NCI-H524 (cell line): ENCODE measurements around the gene IGF1R.

Source experiments
- DNase-seq, 2 experiments: peaks; one replicate each; lab custom pipeline; 2025; lab: John Stamatoyannopoulos, UW

Gene IGF1R

DNA sequence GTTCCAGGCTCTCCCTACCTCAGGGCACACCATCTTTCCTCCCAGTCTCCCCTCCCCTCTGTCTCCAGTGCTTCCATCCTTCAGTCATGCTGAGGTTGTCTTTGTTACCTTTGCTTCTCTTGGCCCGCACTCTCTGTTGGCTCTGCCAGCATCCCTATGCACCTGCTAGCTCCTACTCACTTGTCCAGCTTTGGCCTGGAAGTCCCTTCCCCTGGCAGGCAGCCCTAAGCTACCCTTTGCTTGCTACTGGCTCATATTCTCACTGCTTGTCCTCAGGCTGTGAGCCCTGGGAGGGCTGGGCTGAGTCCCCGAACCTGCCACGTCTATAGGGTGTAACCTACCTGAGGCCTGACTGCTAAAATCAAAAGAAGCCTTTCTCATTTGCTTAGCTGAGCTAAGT is 236.6 kb downstream of the IGF1R start:
- DNase-seq, result no peak

DNA sequence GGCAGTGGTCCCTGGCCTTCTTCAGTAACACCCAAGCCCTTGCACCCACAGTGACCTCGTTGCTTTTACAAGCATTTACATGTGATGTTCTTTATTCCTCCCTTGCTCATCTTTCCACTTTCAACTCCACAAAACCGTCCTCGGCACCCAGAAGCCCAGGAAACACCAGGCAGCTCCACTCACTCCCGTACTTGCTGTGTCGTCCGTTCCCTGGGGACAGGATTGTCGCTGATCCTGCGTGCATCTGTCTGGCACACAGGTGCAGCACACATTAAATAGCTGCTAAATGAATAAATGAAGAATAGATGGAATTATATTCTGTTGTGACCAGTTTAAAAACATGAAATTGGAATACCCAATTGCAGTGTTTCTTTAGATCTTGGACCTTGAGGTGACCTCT is 239.6 kb downstream of the IGF1R start:
- DNase-seq, result peak; percentile 70 to 83

DNA sequence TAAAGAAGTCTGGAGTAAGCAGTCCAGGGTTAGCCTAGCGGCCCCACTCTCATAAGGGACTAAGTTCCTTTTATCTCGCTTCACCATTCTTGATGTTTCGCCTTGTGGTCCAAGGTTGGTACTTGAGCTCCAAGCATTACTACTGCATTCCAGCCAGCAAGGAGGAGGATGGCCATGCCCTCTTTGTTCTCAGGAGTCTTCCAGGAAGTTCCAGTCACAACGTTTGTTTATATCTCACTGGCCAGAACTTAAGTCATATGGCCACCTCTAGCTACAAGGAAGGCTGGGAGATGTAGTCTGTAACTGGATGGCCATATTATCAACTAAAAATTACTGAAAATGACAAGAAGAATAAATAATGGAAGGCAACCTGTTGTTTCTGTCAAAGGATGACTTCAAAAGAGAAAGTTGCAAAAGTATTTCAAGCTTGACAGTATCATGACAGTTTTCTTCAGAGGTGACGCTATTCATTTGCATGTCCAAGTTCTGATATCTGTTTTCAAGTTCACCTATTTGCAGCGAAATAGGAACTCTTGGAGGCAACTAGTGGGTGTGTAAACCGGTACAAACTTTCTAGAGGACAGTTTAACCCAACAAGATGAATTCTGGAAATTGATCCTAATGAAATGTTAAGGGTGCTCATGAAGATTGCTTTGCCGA is 240.6 kb downstream of the IGF1R start:
- no peak for DNase-seq

DNA sequence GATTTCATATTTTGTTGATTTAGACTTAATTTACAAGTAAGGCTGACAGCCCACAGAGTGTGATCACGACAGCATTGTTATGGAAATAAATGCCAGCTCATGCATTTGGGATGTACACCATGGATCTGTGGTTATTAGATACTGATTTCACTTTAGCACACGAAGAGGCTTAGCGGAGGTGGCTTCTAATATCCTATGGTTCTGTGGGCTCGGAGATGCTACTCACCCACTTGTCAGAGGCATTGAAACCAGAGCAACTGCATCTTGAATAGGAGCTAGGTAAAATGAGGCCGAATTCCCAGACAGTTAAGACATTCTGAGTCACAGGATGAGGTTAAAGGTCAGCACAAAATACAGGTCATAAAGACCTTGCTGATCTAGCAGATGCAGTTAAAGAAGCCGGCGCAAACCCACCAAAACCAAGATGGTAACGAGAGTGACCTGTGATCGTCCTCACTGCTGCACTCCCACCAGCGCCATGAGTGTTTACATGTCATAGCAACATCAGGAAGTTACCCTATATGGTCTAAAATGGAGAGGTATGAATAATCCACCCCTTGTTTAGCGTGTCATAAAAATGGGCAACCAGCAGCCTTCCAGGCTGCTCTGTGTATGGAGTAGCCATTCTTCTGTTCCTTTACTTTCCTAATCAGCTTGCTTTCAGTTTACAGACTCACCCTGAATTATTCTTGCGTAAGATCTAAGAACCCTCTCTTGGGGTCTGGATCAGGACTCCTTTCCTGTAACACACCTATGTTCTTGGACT is 241.8 kb downstream of the IGF1R start:
- DNase-seq, result no peak

DNA sequence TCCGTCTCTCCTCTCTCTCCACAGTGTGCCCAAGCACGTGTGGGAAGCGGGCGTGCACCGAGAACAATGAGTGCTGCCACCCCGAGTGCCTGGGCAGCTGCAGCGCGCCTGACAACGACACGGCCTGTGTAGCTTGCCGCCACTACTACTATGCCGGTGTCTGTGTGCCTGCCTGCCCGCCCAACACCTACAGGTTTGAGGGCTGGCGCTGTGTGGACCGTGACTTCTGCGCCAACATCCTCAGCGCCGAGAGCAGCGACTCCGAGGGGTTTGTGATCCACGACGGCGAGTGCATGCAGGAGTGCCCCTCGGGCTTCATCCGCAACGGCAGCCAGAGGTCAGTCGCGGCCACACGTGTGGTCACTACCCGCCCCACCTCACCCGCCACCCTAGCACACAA is 243.0 kb downstream of the IGF1R start:
- DNase-seq, result no peak

DNA sequence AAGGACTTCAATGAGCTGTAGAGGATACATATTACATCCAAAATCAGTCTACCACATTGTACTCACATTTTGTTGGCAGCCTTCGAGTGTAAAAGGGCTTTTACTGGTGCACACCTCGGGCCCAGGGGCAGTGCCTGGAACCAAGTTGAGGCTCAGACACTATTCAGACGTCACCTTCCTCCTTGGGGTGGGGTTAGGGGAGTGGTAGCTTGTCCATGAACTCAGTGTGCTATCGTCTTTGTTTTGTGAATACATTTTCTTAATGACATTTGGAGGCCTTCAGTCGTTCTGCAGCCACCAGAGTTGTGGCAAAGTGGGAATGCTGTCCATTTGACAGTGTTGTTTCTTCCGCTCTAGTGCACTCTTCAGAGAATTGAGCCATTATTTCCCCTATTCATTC is 245.1 kb downstream of the IGF1R start:
- no peak for DNase-seq

DNA sequence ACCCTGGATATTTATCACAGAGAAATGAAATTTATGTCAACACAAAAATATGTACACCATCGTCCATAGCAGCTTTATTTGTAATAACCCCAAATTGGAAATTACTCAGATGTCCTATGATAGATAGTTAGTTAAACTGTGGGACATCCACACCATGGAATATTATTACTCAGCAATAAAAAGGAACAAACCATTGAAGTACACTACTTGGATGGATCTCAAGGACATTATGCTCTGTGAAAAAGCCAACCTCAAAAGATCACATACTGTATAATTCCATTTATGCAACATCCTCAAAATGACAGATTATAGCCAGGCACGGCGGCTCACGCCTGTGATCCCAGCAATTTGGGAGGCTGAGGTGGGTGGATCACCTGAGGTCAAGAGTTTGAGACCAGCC is 246.0 kb downstream of the IGF1R start:
- no peak for DNase-seq

DNA sequence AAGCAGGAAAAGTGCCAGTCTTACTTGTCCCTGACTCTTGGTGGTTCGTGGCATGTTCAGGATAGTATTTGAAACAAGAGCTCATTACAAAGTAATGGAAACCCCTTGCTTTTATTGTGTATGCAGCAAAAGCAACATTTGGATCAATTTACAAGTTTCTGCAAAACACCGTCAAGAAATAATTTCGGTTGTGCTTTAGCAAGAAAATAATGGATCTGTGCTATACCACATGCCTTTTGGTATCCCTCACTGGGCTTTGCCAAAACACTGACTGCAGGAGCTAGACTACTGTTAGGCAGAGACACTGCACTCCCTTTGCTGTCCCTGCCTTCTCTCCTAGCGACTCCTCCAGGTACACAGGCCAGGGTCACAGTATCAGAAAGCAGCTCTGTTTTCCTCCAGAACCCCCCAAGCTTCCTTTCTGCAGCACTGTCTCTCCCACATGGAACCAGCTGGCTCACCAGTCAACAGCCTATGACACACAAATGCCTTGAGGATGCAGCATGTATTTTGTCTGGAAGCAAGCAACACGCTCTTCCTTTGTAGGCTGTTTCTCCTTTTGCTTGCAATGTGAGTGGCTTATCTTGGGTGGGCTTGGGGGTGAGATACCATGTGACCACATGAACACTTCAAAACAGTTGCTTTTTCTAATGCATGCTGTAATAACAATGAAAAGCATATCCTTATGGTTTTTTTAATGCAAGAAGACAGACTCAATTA is 247.8 kb downstream of the IGF1R start:
- DNase-seq, result no peak

DNA sequence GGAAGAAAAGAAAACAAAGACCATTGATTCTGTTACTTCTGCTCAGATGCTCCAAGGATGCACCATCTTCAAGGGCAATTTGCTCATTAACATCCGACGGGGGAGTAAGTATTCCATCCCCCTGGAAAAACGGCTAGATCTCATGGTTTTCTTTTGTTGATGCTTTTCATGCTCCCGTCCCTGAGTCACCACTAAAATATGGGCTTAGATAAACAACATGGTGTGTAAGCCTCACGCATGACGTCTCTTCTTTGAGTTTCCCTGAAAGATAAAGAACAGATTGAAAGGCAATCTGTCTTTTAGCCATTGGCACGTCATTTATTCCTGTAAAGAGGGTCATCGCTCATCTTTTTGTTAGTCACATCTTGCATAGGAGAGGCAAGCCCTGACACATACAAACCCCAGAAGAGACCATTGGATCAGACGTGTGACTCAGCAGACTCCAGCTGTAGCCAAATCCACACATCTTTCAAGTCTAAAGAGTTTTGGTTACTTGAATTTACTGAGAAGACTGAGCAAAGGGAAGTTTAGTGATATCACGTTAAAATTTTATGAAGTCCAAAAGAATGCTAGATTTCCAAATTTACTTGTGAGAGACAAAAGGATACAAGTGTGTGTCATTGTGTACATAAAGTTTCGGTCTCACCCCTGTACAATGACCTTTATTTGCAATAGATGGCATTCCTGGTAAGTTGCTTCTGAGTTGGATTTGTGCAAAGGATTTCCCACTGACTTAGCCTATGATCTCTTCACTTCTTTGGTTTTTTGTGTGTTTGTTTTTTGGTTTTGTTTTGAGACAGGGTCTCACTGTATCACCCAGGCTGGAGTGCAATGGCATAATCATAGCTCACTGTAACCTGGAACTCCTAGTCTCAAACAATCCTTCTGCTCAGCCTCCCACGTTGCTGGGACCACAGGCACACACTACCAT is 248.7 kb downstream of the IGF1R start:
- DNase-seq, result no peak

DNA sequence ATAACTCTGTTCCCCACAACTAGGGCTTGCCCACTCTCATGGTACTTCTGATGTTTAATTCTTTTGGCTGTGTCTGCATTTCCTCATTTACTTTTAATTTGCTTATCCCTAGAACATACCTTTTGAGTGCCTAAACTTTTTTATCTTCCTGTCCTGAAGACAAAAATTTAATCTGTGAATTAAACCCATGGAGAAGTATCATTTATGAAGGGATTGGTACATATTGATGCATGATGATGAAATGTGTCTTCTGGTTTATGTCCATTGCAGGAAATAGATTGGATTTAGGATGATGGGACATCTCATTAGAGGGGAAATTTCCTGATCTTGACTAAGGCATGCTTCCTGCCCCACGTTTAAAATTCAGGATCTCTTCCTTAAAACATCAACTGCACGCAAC is 249.8 kb downstream of the IGF1R start:
- no peak for DNase-seq

DNA sequence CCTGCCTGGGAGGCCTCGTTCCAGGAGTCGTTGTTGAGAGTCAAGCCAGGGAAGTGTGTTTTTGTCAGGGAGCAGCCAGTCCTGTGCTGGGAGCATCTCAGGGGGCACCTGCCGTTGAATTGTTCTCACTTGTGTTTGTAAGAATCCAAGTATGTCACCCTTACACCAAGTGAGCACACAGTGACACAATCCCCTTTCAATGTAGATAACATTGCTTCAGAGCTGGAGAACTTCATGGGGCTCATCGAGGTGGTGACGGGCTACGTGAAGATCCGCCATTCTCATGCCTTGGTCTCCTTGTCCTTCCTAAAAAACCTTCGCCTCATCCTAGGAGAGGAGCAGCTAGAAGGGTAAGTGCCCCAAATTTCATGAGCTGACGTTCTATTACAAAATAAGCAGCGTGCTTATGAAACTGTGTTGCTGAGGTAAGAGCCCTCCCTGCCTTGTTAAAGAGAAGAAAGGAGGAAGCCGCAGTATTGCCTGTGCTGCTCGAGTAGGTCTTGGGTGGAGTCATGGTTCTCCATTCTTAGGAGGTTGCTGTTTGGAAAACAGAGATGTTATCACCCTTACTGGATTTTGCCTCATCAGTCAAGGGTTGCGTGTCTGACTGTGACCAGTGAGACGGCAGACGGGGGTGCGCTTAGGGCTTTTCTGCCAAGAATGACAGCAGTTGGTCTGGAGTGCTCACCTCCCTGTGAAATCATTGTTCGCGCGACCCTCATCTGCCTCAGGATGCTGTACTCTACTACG is 251.1 kb downstream of the IGF1R start:
- DNase-seq, result no peak

DNA sequence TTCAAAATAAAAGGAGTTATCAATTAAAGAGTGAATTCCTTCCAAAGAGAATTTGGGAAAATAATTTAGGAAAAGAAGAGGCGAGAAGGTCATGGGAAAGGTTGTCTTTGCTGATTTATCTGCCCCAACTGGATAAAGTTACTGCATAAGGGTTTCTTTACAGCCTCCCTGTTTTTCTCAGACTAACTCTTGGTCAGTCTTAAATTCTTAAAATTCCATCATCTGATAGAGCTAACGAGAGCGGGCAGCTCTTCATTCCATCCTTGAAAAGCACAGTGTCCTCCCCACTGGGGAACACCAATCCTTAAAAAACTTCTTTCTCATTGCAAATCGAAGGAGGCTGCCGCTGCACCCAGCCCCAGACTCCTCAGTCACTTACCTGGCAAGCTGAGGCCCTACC is 252.0 kb downstream of the IGF1R start:
- no peak for DNase-seq

DNA sequence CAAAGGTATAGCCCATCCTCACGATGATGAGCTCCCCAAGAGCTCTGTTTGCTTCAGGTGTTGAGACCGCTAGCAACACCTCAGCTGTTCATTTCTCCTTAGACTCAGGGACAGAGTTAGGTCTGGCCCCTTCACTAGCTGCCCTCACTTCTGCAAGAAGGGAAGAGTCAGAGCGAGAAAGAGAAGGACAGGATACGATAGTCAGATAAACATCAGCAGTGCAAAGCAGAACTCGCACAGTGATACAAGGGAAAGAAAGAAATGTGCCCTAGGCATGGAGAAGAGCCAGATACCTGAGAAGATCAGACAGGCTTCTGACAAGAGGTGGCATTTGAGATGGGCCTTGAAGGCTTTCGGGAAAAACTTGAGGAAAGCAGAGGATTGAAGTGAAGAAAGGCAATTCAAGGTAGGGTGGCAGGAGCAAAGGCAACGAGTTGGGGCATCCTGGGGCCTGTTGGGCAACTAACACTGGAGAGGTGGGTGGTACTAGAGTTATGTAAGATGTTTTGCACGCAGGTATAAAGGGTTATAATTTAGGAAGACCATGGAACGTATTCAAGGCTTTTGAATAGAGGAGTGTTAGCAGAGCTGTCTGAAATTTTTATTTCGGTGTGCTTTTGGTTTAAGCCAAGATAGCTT is 253.2 kb downstream of the IGF1R start:
- no peak for DNase-seq

DNA sequence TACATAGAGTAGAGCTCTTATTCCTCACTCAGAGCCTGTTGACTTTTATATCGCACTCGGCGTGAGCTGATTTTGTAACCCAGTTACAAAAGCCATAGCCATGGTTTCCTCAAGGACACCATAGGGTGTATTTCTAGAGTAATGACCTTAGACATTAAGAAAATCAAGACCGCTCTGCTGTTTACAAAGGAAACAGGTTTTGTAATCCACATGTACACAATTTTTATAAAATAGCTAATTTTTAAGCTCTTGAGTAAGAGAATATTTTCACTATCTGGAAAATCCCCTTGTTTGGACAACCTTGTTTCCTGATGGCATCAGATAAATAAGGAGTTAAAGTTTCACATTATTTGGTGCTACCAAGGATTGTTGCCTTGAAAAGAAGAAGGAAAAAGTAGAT is 254.6 kb downstream of the IGF1R start:
- no peak for DNase-seq

DNA sequence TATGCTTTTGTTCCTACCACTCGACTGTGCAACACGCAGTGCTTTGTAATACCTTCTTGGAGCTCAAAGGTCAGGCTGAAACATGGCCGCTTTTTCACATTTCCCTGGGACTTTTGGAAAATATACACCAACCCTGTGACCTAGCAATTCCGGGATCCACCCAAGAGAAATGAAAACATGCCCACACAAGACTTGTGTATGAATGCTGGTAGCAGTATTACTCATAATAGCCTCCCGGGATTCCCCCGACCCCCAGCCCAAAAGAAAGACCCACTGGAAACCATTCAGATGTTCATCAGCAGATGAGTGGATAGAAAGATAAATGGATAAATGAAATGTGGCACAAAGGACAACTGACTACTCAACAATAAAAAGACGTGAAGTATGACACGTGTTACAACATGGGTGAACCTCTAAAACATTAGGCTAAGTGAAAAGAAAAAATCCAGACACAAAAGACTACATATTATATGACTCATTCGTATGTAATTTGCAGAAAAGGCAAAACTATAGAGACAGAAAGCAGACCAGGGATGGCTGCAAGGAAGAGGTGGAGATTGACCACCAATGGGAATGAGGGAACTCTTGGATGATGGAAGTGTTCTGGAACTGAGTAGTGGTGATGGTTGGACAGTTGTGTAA is 255.2 kb downstream of the IGF1R start:
- DNase-seq, result no peak

DNA sequence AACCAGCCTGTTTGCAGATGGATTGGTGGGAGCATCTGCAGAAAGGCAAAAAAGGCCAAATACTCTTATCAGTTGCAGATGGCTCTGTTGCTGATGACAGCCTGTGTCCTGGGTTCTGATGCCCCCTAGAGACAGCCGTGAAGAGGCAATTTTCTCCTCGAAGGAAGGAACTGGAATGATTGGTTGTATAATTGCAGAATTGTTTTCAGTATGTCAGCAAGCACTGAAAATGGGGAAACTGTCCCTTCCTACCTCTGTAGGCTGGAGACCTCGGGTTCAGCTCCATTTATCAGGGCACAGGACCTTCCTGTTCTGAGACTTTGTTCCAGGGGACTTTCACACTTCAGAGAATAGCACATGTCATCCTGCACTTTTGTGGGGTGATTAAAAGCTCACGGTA is 256.2 kb downstream of the IGF1R start:
- peak; percentile 42 to 79 for DNase-seq

DNA sequence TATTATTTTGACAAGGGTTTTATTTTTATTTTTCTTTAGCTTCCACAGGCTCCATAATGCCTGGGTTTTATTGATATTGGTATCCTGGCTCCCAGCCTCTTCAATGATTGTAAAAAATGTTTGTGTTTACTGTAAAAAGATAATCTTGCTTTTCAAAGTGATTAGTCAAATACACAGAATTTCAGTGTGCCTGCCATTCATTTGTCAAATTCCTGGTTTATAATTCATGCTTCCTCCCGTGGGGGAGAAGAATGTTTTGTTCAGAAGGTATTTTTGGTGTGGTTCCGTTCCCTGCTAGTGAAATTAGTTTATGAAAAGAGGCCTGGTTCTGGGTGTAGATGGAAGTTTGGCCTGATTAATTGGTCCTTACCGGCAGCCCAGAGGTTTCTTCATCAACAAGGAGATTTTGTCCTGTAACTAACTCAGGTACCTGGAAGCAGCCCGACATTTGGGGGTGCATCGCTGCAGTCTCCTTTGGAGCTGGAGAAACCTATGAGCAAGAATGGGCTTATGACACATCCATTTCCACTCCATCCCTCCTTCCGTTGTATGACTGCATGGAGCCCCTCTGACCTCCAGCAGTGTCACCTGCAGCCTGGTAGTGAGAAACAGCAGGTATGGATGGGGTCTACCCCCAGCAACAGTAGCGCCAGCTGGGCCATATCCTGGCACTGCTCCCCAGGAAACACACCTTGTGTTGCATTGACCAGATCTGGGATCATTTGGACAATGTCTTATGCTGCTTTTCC is 257.8 kb downstream of the IGF1R start:
- DNase-seq, result no peak

DNA sequence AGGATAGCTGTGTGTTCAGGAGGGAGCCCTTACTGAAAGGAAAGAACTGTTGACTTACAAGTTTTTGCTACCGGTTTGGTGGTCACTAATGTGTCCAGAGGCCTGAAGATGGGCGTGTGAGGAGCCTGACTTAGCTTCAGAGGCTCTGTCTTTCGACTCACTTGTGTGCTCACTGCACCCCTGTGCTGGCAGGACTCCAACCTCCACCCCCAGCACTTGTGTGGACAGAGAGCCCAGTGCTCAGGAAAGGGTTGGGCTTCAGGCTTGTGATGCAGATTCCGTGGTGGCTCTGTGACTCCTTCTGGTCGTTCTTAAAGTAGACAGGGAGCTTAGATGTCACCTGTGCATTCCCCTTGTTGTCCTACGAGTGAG is 258.4 kb downstream of the IGF1R start:
- DNase-seq, result no peak

DNA sequence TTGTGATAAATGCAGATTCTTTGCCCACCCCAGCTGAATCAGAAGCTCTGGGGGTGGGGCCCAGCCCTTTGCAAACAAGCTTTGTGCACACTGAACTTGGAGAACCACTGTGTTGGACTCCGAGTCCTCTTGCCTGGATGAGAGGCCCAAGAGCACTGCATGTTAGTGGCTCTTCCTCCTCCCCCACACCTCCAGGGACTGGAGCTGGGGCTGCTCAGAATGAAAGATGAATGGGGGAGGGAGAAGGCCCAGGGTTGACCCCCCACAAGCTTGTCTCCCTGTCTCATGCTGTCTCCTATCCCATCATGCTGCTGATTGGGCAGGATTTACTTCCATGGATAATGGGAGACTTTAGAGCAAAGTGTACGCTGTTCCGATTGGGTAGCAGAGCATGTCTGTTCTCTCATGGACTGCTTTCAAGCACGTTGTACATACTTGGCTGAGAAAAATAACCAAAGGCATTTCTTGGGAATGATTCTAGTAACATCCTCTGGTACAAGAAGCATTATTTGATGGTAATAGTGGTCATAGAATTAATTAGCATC is 259.7 kb downstream of the IGF1R start:
- DNase-seq, result no peak
